RPMI8226 (cell line): ENCODE data around the gene SLC34A2.

ENCODE experiments used
- DNase-seq: peaks from one replicate; pipeline ENCODE4 v3.0.0-alpha.2; 2015

The SLC34A2 gene

DNA sequence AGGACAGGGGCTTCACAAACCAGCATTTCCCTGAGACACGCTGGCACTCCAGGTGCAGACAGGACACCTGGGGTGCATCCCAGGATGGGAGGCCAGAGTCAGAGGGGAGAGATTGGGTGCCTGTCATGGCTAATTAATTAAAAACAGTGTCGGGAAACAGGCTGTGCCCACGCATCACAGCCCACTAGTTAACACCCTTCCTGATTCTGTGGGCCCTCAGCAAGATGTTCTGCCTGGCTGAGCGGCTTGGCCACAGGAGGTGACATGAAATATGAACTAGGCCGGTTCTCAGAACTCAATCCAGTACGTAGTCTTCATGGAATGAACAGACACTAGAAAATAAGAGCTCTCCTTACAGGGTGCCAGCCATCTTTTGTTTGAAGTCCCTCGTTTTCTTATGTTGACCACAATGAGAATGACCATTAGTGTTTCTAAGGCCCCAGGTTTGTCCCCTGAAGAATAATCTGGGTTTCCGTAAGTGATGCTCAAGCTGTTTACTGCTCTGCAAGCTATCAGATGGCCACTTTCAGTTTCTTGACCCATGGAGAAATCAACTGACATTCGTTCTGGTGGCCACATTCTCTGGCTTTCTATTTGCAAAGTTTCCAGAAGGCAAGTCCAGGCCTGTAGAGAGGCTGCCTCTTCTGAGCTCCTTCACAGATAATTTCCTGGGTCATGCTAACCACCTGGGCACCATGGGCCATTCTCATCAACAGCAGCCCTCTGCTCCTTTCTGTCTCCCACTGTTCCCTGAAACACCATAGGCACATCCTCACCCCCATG, 72.3 kb downstream of the SLC34A2 start:
- no peak for DNase-seq
